ENCODE results near the gene UBC.

- no peak for TF ChIP-seq ESRRG (CRISPR knock-in tag; IDR thresholded peaks at IDR 0.05)
- TF ChIP-seq ARNTL (CRISPR knock-in tag; IDR thresholded peaks at IDR 0.05; ENCODE audit: borderline replicate concordance, low read depth): no peak
- TF ChIP-seq ZFP3 (CRISPR knock-in tag; IDR thresholded peaks at IDR 0.05): no peak
These were observed 26.1 kb upstream of the UBC start for GRCh38 chr12:124940393-124941169.

Data from SK-N-SH treated with all-trans-retinoic acid at 6 μM for 48 hours (cell line).